GM19043 (cell line): ENCODE measurements around the gene TTF2.

Source experiments
- ATAC-seq: cut with Tn5 transposase; IDR thresholded peaks from one replicate; pipeline ENCODE4 v1.9.1; 2021; ENCODE audit warnings: low read depth; ENCODE audit not compliant: unreplicated experiment

TTF2 gene

DNA sequence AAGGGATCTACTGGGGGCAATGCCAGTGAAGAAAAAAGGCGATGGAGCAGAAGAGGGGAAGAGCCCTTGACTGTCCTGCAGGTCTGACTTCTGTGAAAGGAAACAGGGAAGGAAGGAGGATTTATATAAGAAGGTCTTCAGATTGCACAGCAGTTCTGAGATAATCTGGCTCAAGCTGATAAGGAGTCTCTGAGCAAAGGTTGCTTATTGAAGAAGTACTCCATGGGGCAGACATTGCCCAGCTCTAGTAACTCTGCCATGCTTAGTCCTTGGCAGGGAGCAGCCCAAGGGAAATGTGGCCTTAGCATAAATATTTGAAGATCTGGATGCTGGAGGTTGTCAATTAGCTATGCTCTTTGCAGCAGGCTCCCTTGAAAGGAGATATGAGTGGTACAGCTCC is 15.9 kb upstream of the TTF2 start:
- ATAC-seq = no peak

DNA sequence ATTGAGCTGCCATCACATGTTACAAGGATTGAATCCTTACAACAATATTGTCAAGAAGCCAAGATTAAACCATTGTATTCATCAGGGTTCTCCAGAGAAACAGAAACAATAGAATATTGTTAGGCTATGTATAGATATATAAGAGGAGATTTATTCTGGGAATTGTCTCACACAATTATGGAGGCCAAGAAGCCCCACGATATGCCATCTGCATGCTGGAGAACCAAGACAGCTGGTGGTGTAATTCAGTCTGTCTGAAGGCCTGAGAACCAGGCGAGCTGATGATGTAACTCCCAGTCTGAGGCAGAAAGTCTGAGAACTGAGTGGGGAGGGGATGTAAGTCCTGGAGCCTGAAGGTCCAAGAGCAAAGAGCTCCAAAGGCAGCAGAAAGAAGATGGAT is 14.5 kb upstream of the TTF2 start:
- ATAC-seq = no peak

DNA sequence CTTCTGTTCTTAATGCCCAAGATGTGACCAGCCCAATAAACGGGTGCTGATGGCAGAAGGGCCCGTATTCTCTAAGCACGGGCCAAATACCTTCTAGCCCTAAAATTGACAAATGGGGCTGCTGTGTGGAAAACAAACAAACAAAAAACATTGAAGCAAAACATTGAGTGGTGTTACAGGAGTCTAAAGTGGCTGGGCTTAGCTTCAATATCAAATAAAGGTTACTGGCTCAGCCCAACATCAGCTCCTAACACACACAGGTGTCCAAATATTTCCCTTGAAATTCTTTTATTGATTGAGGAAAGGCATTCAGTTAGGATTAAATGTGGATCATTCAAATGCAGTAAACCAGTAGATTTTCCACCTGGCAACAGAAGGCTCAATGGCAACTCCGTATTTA is 13.3 kb upstream of the TTF2 start:
- ATAC-seq = no peak

GRCh38 chr1:117047271-117047670 is 12.9 kb upstream of the TTF2 start:
- no peak for ATAC-seq

GRCh38 chr1:117049857-117050256 is 10.3 kb upstream of the TTF2 start:
- ATAC-seq = no peak

- peak; percentile 78 for ATAC-seq
These were observed 8.7 kb upstream of the TTF2 start for GRCh38 chr1:117051224-117052064.

GRCh38 chr1:117054068-117054467 is 6.1 kb upstream of the TTF2 start:
- ATAC-seq = no peak

GRCh38 chr1:117058810-117059209 is 1.3 kb upstream of the TTF2 start:
- no peak for ATAC-seq

GRCh38 chr1:117059334-117059677 is 820 bp upstream of the TTF2 start:
- peak; percentile 20 for ATAC-seq

- ATAC-seq = no peak
These were observed 553 bp downstream of the TTF2 start for GRCh38 chr1:117060441-117061317.

- no peak for ATAC-seq
These were observed 1.9 kb downstream of the TTF2 start for GRCh38 chr1:117061986-117062415.

- ATAC-seq = no peak
These were observed 6.2 kb downstream of the TTF2 start for GRCh38 chr1:117066367-117066766.

DNA sequence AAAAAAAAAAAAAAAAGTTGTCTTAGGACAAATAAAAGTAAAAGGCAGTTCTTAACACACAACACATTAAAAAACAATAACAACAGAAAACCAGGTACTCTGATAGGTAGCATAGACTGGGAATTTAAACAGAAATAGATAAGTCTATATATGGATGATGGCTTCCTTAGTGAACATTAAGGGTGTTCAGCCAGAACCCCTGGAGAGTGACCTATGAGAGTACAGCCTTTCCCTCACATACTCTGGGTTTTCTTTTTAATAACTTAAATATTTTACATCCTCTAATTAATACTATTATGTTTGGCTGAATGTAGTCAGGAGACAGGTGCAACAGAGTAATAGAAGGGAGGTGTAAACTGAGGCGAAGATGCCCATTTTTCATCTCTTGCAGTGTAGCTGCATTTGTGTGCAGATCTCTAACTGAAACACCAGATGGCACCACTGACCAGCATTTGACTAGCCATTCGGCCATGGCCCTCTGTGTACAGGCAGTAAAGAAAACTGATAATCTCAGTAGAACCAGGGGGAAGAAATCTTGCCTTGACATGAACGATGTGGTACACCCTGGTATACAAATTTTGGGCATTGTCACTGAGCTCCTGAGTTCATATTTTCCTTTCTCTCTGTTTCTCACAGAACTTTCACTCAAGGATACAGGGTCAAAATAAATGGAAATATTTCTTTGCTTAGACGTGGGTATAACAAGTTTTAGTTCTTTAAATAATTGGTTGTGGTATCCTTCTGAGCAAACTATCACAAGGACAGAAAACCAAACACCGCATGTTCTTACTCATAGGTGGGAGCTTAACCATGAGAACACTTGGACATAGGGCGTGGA is 7.6 kb downstream of the TTF2 start:
- no peak for ATAC-seq

DNA sequence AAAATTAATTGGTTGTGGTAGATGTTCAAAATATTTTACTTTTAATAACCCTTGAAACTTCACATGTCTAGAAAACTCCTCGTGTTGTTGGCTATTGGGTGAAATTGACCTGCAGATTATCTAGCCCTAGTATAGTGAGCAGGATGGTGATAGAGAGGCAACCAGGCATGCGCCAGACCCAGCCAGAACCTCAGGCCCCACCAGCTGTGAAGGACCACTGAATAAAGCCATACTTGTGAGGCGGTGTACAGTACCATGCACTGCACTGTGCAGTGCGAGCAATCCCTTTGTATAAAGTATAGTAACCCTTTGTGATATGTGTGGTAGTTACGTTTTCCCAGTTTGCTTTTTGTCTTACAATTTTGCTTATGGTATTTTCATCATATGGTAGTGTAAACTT is 8.5 kb downstream of the TTF2 start:
- ATAC-seq = no peak

- ATAC-seq = no peak
These were observed 9.2 kb downstream of the TTF2 start for GRCh38 chr1:117069220-117069844.

- no peak for ATAC-seq
These were observed 10.0 kb downstream of the TTF2 start for GRCh38 chr1:117070124-117070523.

DNA sequence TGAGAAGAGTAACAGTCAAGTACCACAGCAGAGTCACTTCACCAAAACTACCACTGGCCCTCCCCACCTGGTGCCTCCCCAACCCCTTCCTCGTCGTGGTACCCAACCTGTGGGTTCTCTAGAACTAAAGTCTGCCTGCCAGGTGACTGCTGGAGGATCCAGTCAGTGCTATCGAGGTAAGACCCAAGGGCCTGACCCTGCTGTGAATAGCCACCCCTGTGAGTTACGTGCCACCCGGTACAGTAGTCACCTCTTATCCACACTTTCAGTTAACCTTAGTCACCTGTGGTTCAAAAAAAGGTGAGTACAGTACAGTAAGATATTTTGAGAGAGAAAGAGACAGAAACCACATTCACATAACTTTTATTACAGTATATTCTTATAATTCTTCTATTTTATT is 16.5 kb downstream of the TTF2 start:
- ATAC-seq = no peak

GRCh38 chr1:117077267-117077666 is 17.1 kb downstream of the TTF2 start:
- no peak for ATAC-seq

DNA sequence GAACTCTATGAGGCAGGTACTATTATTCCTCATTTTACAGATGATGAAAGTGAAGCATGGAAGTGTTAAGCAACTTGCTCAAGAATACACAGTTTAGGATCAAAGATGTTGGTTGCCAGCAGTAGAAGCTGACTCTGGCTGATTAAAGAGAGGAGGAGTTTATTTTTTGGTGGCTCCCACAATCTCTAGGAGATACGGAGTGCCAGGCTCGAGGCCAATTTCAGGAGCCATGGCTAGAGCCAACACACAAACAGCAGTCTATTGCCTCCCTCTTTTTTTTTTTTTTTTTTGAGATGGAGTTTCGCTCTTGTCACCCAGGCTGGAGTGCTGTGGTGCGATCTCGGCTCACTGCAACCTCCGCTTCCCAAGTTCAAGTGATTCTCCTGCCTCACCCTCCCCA is 19.6 kb downstream of the TTF2 start:
- ATAC-seq = no peak

GRCh38 chr1:117084231-117084630 is 24.1 kb downstream of the TTF2 start:
- no peak for ATAC-seq
